ENCODE measurements around the gene SLC39A11. TPM values are rescaled to one million over a fixed set of nuclear protein-coding genes. Genes with fewer than 3 reads are reported as not detected.
A peak's percentile ranks its signal among the peaks of the same experiment; 100 is the strongest.
"Not testable (repeated sequence)": the region's sequence is repeated elsewhere in the genome, so short reads cannot be mapped to it uniquely, and the experiment has no call there.

SLC39A11 gene
- total and polyA plus RNA-seq, 5 donors from 2014 or later = 9.3 to 32.2 (median 11.9) TPM

DNA sequence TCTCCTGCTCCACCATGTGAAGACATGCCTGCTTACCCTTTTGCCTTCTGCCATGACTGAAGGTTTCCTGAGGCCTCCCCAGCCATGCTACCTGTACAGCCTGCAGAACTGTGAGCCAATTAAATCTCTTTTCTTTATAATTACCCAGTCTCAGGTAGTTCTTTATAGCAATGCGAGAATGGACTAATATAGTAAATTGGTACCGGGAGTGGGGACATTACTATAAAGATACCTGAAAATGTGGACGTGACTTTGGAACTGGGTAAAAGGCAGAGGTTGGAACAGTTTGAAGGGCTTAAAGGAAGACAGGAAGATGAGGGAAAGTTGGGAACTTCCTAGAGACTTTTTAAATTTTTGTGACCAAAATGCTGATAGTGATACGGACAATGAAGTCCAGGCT, 268.2 kb downstream of the SLC39A11 start:
- not testable (repeated sequence) for H3K4me1 Mint-ChIP-seq; H3K27me3 Mint-ChIP-seq; H3K4me3 ChIP-seq (ENCODE audit: low read depth, low read length); H3K4me3 Mint-ChIP-seq; H3K27me3 ChIP-seq (ENCODE audit: control insufficient read depth, insufficient read depth, low read length); H3K4me1 ChIP-seq (ENCODE audit: control insufficient read depth, insufficient read depth, low read length, poor library complexity, severe bottlenecking); ATAC-seq (ENCODE audit: low read depth in 2 of 2); H3K27ac ChIP-seq (ENCODE audit: insufficient read depth, low read length, poor library complexity, severe bottlenecking); DNase-seq; H3K27ac Mint-ChIP-seq
- Mint-ChIP-seq H3K9me3 (peaks cover 2 to 32% (median 8%) of the 10 kb centered on the region in 7 donors), H3K36me3 (peaks cover 61% of the 10 kb centered on the region)
- H3K36me3 ChIP-seq (ENCODE audit: control insufficient read depth, insufficient read depth, low read length) = peaks cover 12% of the 10 kb centered on the region
- H3K9me3 ChIP-seq (ENCODE audit: control insufficient read depth in 2 of 2, low read length in 2 of 2) = peaks cover 12 to 17% of the 10 kb centered on the region in 2 experiments

DNA sequence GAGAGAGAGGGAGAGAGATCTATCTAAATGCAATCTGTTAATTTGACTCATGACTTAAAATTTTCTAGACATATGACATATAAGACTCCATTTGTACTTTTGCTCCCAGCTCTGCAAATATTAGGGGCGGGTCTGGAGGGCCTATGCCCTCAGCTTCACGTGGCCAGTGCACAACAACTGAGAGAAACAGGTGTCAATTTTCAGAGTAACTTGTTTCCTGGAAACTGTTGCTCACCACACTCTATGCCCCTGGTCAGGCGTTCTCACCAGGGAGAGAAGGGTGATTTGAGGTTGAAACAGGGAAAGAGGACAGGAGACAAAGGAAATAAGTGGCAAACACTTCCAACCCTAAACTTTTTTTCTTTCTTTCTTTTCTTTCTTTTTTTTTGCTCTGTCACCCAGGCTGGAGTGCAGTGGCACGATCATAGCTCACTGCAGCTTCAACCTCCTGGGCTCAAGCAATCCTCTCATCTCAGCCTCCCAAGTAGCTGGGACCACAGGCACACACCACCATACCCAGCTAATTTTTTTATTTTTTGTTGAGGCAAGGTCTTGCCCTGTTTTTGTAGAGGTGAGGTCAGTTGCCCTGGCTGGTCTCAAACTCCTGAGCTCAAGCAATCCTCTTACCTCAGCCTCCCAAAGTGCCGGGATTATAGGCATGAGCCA, 270.0 kb downstream of the SLC39A11 start:
- Mint-ChIP-seq H3K9me3 (peaks cover 2 to 29% (median 8%) of the 10 kb centered on the region in 7 donors), H3K27ac (no peak overlapping the region)
- peaks cover 15% of the 10 kb centered on the region for H3K36me3 ChIP-seq (ENCODE audit: control insufficient read depth, insufficient read depth, low read length)

DNA sequence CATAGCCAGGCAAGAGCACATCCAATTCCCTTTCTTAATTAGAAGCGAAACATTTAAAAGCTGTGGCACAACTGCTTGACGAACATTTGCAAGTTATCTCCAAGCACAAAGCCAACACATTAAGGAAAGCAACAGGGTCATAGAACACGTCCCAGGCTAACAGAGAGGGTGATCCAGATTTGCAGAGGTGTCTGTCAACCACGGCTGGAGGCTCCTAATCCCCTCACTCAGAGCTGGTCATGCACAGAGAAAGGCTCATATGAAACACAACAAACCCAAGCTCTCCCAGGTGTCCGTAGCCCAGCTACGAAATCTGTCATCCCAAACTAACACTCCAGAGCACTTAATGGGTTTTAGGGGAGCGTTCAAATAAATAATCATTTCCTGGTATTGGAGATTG, 276.1 kb downstream of the SLC39A11 start:
- ATAC-seq (ENCODE audit: low read depth in 2 of 2) = no peak
- no peak for DNase-seq
- peaks cover 0 to 9% (median 7%) of the 10 kb centered on the region in 7 donors for H3K9me3 Mint-ChIP-seq
- no peaks in the 10 kb centered on the region for H3K27me3 Mint-ChIP-seq
- no peak overlapping the region for H3K27ac Mint-ChIP-seq
- H3K4me3 ChIP-seq (ENCODE audit: low read depth, low read length) = no peak overlapping the region
- H3K4me1 Mint-ChIP-seq = no peaks in the 10 kb centered on the region
- no peaks in the 10 kb centered on the region for H3K4me1 ChIP-seq (ENCODE audit: control insufficient read depth, insufficient read depth, low read length, poor library complexity, severe bottlenecking)
- no peaks in the 10 kb centered on the region for H3K27me3 ChIP-seq (ENCODE audit: control insufficient read depth, insufficient read depth, low read length)
- peaks cover 75% of the 10 kb centered on the region for H3K36me3 Mint-ChIP-seq
- H3K4me3 Mint-ChIP-seq = no peak overlapping the region
- peaks cover 4 to 9% of the 10 kb centered on the region in 2 experiments for H3K9me3 ChIP-seq (ENCODE audit: control insufficient read depth in 2 of 2, low read length in 2 of 2)
- H3K27ac ChIP-seq (ENCODE audit: insufficient read depth, low read length, poor library complexity, severe bottlenecking) = no peak overlapping the region
- peaks cover 8% of the 10 kb centered on the region for H3K36me3 ChIP-seq (ENCODE audit: control insufficient read depth, insufficient read depth, low read length)

More for the DNA sequence above, 270.0 kb downstream of the SLC39A11 start:
- H3K4me1 ChIP-seq (ENCODE audit: control insufficient read depth, insufficient read depth, low read length, poor library complexity, severe bottlenecking) = no peaks in the 10 kb centered on the region
- no peaks in the 10 kb centered on the region for H3K27me3 ChIP-seq (ENCODE audit: control insufficient read depth, insufficient read depth, low read length)
- Mint-ChIP-seq H3K4me1 (peaks cover 0 to 5% (median 0%) of the 10 kb centered on the region in 4 donors), H3K36me3 (peaks cover 68% of the 10 kb centered on the region), H3K4me3 (no peak overlapping the region), H3K27me3 (no peaks in the 10 kb centered on the region)
- ATAC-seq (ENCODE audit: low read depth in 2 of 2) (no peak), DNase-seq (peak in 1 of 3 donors; percentile 57)
- H3K9me3 ChIP-seq (ENCODE audit: control insufficient read depth in 2 of 2, low read length in 2 of 2) = peaks cover 12 to 17% of the 10 kb centered on the region in 2 experiments
- no peak overlapping the region for H3K27ac ChIP-seq (ENCODE audit: insufficient read depth, low read length, poor library complexity, severe bottlenecking)
- no peak overlapping the region for H3K4me3 ChIP-seq (ENCODE audit: low read depth, low read length)

DNA sequence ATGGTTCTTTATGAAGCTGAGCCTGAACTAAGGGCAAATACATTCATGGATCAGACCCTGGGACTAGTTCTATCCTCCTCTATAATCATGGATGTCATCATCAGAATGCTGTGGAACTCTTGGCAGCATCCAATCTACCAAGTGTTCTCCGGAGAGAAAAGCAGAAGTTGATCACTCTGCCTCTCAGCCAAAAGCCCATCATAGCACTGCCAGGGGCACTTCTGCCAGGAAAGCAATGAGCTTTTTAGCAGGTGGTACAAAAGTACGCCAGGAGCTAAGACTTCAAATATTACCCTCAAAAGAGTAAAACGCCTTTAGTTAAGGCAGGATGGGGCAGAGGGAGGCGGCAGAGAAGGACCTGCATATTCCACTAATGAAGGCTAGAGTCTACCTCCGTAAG, 279.0 kb downstream of the SLC39A11 start:
- Mint-ChIP-seq H3K4me1 (no peaks in the 10 kb centered on the region), H3K27ac (no peak overlapping the region), H3K9me3 (peaks cover 2 to 12% (median 8%) of the 10 kb centered on the region in 7 donors), H3K27me3 (no peaks in the 10 kb centered on the region), H3K36me3 (peaks cover 56% of the 10 kb centered on the region), H3K4me3 (no peak overlapping the region)
- Histone ChIP-seq H3K9me3 (ENCODE audit: control insufficient read depth in 2 of 2, low read length in 2 of 2) (peaks cover 12 to 14% of the 10 kb centered on the region in 2 experiments), H3K27ac (ENCODE audit: insufficient read depth, low read length, poor library complexity, severe bottlenecking) (no peak overlapping the region), H3K4me3 (ENCODE audit: low read depth, low read length) (no peak overlapping the region), H3K4me1 (ENCODE audit: control insufficient read depth, insufficient read depth, low read length, poor library complexity, severe bottlenecking) (no peaks in the 10 kb centered on the region), H3K36me3 (ENCODE audit: control insufficient read depth, insufficient read depth, low read length) (peaks cover 8% of the 10 kb centered on the region), H3K27me3 (ENCODE audit: control insufficient read depth, insufficient read depth, low read length) (no peaks in the 10 kb centered on the region)
- ATAC-seq (ENCODE audit: low read depth in 2 of 2) = no peak
- DNase-seq = no peak

DNA sequence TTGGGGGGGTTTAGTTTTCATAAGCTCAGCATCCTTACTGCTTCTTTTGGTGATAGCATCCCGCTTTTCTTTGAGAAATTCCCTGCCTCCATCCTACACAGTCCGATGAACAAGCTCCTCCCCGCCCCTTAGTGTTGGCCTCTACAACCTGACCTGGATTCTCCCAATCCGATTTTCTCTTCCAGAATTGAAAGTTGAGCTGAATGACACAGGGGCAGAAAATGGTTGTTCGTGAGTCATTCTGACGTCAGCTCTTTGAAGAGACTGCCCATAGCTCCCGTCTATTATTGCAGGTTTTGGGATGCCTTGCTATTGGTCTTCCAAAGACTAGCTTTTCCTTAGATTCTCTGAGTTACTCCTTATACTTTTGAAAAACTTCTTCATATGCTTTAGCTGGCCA, 279.7 kb downstream of the SLC39A11 start:
- no peaks in the 10 kb centered on the region for H3K27me3 Mint-ChIP-seq
- H3K4me1 Mint-ChIP-seq = no peaks in the 10 kb centered on the region
- peaks cover 2 to 12% (median 8%) of the 10 kb centered on the region in 7 donors for H3K9me3 Mint-ChIP-seq
- ATAC-seq (ENCODE audit: low read depth in 2 of 2) = no peak
- H3K4me3 Mint-ChIP-seq = no peak overlapping the region
- no peak overlapping the region for H3K27ac Mint-ChIP-seq
- H3K27ac ChIP-seq (ENCODE audit: insufficient read depth, low read length, poor library complexity, severe bottlenecking) = no peak overlapping the region
- peaks cover 4% of the 10 kb centered on the region for H3K36me3 ChIP-seq (ENCODE audit: control insufficient read depth, insufficient read depth, low read length)
- peaks cover 12 to 14% of the 10 kb centered on the region in 2 experiments for H3K9me3 ChIP-seq (ENCODE audit: control insufficient read depth in 2 of 2, low read length in 2 of 2)
- H3K36me3 Mint-ChIP-seq = peaks cover 53% of the 10 kb centered on the region
- H3K27me3 ChIP-seq (ENCODE audit: control insufficient read depth, insufficient read depth, low read length) = no peaks in the 10 kb centered on the region
- H3K4me3 ChIP-seq (ENCODE audit: low read depth, low read length) = no peak overlapping the region
- DNase-seq = no peak
- no peaks in the 10 kb centered on the region for H3K4me1 ChIP-seq (ENCODE audit: control insufficient read depth, insufficient read depth, low read length, poor library complexity, severe bottlenecking)

DNA sequence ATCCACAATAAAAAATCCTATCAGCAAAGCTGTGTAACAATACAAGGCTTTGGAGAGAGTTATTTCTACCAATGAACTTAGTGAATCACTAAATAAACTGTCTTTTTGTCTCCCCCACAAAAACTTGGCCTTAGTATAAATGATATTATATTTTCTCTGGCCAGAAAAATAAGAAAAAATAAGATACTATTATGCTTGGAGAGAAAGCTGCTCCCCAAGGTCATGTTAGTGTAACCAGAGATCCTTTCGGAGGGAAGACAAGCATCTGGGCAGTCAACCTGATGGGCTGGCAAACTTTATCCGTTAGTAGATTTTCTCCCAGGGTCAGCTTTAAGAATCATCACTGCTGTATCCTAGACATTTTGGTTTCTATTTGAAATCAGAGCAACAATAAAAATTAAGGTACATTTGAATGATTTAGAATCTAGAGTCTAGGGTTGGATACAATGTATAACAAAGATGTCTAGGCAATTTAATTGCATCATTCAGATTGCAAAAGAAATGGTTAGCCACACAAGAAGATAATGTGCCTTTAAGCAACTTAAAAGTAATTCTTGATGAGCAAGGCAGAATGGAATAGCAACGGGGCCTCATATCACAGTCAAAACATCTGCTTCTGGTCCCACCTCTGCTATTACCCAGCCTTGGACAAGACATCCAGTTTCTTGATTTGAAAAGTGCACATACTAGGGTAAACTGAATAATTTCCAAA, 280.4 kb downstream of the SLC39A11 start:
- peaks cover 4% of the 10 kb centered on the region for H3K36me3 ChIP-seq (ENCODE audit: control insufficient read depth, insufficient read depth, low read length)
- H3K27me3 Mint-ChIP-seq = no peaks in the 10 kb centered on the region

DNA sequence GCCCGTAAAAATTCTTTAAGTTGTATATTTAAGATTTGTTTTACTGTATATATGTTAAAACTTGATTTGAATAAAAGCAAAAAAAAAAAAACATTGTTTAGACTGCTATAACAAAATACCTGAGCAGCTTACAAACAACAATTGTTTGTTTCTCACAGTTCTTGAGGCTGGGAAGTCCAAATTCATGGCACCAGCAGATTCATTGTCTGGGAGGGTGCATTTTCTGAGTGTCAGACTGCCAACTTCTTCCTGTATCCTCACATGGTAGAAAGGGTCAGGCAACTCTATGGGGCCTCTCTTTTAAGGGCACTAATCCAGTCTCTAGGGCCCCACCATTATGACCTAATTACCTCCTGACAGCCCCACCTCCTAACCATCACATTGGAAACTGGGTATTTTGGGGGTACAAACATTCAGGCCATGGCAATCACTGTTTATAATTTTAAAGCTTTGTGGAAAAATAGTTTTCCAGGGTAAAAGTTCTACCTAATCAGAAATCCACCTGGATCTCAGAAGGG, 281.4 kb downstream of the SLC39A11 start:
- Histone ChIP-seq H3K36me3 (ENCODE audit: control insufficient read depth, insufficient read depth, low read length) (peaks cover 4% of the 10 kb centered on the region), H3K27me3 (ENCODE audit: control insufficient read depth, insufficient read depth, low read length) (no peaks in the 10 kb centered on the region), H3K4me1 (ENCODE audit: control insufficient read depth, insufficient read depth, low read length, poor library complexity, severe bottlenecking) (no peaks in the 10 kb centered on the region), H3K4me3 (ENCODE audit: low read depth, low read length) (no peak overlapping the region), H3K27ac (ENCODE audit: insufficient read depth, low read length, poor library complexity, severe bottlenecking) (no peak overlapping the region), H3K9me3 (ENCODE audit: control insufficient read depth in 2 of 2, low read length in 2 of 2) (peaks cover 12 to 14% of the 10 kb centered on the region in 2 experiments)
- H3K27ac Mint-ChIP-seq = no peak overlapping the region
- H3K4me1 Mint-ChIP-seq = no peaks in the 10 kb centered on the region
- H3K36me3 Mint-ChIP-seq = peaks cover 48% of the 10 kb centered on the region
- DNase-seq (no peak), ATAC-seq (ENCODE audit: low read depth in 2 of 2) (no peak)
- H3K27me3 Mint-ChIP-seq = no peaks in the 10 kb centered on the region
- peaks cover 2 to 12% (median 8%) of the 10 kb centered on the region in 7 donors for H3K9me3 Mint-ChIP-seq
- no peak overlapping the region for H3K4me3 Mint-ChIP-seq

More for the DNA sequence above, 280.4 kb downstream of the SLC39A11 start:
- Histone ChIP-seq H3K4me3 (ENCODE audit: low read depth, low read length) (no peak overlapping the region), H3K27me3 (ENCODE audit: control insufficient read depth, insufficient read depth, low read length) (no peaks in the 10 kb centered on the region), H3K9me3 (ENCODE audit: control insufficient read depth in 2 of 2, low read length in 2 of 2) (peaks cover 12 to 14% of the 10 kb centered on the region in 2 experiments), H3K4me1 (ENCODE audit: control insufficient read depth, insufficient read depth, low read length, poor library complexity, severe bottlenecking) (no peaks in the 10 kb centered on the region), H3K27ac (ENCODE audit: insufficient read depth, low read length, poor library complexity, severe bottlenecking) (no peak overlapping the region)
- no peak for DNase-seq
- H3K4me1 Mint-ChIP-seq = no peaks in the 10 kb centered on the region
- H3K4me3 Mint-ChIP-seq = no peak overlapping the region
- peaks cover 51% of the 10 kb centered on the region for H3K36me3 Mint-ChIP-seq
- H3K27ac Mint-ChIP-seq = no peak overlapping the region
- peaks cover 2 to 12% (median 8%) of the 10 kb centered on the region in 7 donors for H3K9me3 Mint-ChIP-seq
- ATAC-seq (ENCODE audit: low read depth in 2 of 2) = no peak

All from CD4-positive, CD25-positive, alpha-beta regulatory T cell (primary cell).